SH-SY5Y (cell line): ENCODE results near the gene DIP2C.

Source experiments
- GATA2 ChIP-seq: IDR thresholded peaks from 2 replicates; pipeline ENCODE4 v1.6.1; 2011; ENCODE audit warnings: mild to moderate bottlenecking, low read depth, low read length
- GATA3 ChIP-seq: IDR thresholded peaks from 2 replicates; pipeline ENCODE4 v1.6.1; 2011; ENCODE audit warnings: low read depth, mild to moderate bottlenecking, low read length, moderate library complexity

DNA sequence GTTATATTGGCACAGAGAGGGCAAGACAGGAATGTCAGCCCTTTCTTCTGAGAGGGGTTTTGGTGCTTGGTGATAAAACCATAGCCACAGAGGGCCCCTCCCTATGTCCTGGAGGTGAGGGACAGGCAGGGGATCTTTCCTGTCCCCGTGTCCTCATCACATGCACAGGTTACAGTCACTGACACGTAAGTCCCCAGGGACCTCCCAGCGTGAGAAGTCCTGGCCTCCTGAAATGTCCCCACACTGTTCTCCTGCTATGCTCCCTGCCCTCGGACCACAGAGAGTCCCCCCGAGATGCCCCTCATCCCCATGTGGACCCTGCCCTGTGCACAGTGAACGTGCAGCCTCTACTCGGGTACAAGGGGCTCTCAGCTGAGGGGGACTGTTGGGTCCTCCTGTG lies 293.8 kb downstream of the DIP2C start:
- TF ChIP-seq GATA2 (no peak), GATA3 (no peak)
